HCT116 (cell line): ENCODE results near the gene RNF144B.

Source experiments
- POLR2AphosphoS5 ChIP-seq: IDR thresholded peaks from 2 replicates; pipeline ENCODE4 v1.6.1; 2011; ENCODE audit warnings: mild to moderate bottlenecking, low read depth, low read length, moderate library complexity
- YY1 ChIP-seq: IDR thresholded peaks from 2 replicates; pipeline ENCODE4 v1.6.1; 2011; ENCODE audit warnings: low read length, low read depth, moderate library complexity, mild to moderate bottlenecking; ENCODE audit not compliant: insufficient replicate concordance; ENCODE audit errors: extremely low read depth
- TF ChIP-seq, protein P1 (sequence below), 3 experiments: fragments of 200-600 bp in 1 of 3; sonication (generic) in 1 of 3; IDR thresholded peaks in 2 of 3; conservative IDR thresholded peaks in 1 of 3; 2 replicates each; pipeline ENCODE4 v1.5.1; 2012 to 2017; ENCODE audit warnings: low read depth in 2 of 3, low read length in 2 of 3, antibody characterized with exemption in 1 of 3, borderline replicate concordance in 1 of 3, control low read depth in 1 of 3, mild to moderate bottlenecking in 1 of 3, mixed read lengths in 1 of 3, mixed run types in 1 of 3, moderate library complexity in 1 of 3; ENCODE audit not compliant: insufficient read depth in 1 of 3

DNA sequence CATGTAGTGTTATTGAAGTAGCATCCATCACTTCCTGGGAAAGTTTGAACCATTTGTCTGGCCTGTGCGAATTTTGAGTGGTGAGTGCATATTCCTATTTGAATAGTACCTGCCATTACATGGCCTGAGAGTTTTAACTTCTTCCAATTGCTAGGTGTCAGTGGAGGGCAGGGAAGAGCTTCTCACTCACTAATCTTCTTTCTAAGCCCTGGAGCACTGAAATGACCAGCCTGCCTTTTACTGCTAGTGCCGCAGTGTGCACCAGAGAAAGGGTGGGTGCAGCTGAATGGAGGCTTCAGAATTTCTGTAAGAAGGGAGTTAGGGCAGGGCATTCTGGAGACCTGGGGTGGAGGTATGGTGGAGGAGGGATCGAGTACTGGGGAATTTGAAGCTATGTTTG lies 45.5 kb downstream of the RNF144B start:
- TF ChIP-seq, protein P1, sequence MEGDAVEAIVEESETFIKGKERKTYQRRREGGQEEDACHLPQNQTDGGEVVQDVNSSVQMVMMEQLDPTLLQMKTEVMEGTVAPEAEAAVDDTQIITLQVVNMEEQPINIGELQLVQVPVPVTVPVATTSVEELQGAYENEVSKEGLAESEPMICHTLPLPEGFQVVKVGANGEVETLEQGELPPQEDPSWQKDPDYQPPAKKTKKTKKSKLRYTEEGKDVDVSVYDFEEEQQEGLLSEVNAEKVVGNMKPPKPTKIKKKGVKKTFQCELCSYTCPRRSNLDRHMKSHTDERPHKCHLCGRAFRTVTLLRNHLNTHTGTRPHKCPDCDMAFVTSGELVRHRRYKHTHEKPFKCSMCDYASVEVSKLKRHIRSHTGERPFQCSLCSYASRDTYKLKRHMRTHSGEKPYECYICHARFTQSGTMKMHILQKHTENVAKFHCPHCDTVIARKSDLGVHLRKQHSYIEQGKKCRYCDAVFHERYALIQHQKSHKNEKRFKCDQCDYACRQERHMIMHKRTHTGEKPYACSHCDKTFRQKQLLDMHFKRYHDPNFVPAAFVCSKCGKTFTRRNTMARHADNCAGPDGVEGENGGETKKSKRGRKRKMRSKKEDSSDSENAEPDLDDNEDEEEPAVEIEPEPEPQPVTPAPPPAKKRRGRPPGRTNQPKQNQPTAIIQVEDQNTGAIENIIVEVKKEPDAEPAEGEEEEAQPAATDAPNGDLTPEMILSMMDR (IDR thresholded peaks at IDR 0.05 in 2 of 3, conservative IDR thresholded peaks at IDR 0.05 in 1 of 3; ENCODE audit: borderline replicate concordance in 1 of 3, insufficient read depth in 1 of 3, low read depth in 2 of 3, low read length in 2 of 3): no peak
- no peak for TF ChIP-seq POLR2AphosphoS5
- no peak for TF ChIP-seq YY1
